Activated CD4-positive, alpha-beta T cell treated with anti-CD3 and anti-CD28 coated beads, Interleukin-2, amount 50 U/mL, for 24 hours (primary cell): ENCODE results near the gene TBC1D22B.
"Not testable (repeated sequence)": the region's sequence is repeated elsewhere in the genome, so short reads cannot be mapped to it uniquely, and the experiment has no call there.

ENCODE experiments used
- DNase-seq, 2 donors: peaks; one replicate each; pipeline ENCODE4 v3.0.0-alpha.2; 2020; ENCODE audit warnings: low read depth in 1 of 2, low spot score in 1 of 2

TBC1D22B gene

GRCh38 chr6:37265860-37266259, 8.3 kb downstream of the TBC1D22B start:
- DNase-seq = no peak

DNA sequence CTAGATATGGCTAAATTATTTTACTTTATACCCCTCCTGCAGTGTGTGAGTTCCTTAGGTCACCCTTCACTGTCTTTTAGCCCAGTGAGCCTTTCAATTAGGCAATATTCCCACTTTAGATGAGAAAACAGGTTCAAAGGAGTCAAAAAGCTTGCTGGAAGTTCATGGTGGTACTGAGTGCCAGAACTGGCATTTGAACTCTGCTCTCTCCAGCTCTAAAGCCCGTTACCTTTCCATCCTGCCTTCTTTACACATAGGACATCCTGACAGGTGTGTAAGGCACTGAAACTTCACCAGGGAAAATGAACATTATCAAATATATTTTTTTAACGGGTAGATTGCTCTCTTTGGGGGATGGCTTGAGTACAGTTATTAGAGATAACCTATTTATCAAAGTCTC, 11.5 kb downstream of the TBC1D22B start:
- DNase-seq = no peak

- no peak for DNase-seq
These were observed 15.4 kb downstream of the TBC1D22B start for GRCh38 chr6:37272834-37273566.

- no peak for DNase-seq
These were observed 16.1 kb downstream of the TBC1D22B start for GRCh38 chr6:37273690-37274089.

DNA sequence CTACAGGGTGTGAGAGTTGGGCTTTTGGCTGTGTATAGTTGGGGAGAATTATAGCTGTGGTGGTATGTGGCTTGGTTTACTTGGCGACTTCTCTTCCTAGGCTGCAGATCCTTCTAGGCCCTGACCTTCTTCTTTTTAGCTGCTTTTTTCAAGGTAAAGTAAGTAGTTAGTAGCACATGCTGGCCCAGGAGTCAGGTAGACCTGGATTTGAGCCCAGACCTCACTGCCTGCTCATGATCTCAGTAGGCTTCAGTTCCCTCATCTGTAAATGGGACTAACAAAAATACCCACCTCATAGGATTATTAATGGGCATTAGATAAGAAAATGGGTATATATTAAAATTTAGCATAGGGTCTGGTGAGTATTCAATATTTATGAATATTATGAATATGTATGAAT, 17.8 kb downstream of the TBC1D22B start:
- no peak for DNase-seq

GRCh38 chr6:37277001-37277409, 19.4 kb downstream of the TBC1D22B start:
- no peak for DNase-seq

GRCh38 chr6:37279366-37280134, 22.0 kb downstream of the TBC1D22B start:
- no peak for DNase-seq

GRCh38 chr6:37280162-37280887, 22.8 kb downstream of the TBC1D22B start:
- DNase-seq = no peak

GRCh38 chr6:37282371-37282770, 24.8 kb downstream of the TBC1D22B start:
- DNase-seq = no peak

- DNase-seq = no peak
These were observed 25.7 kb downstream of the TBC1D22B start for GRCh38 chr6:37283268-37283667.

DNA sequence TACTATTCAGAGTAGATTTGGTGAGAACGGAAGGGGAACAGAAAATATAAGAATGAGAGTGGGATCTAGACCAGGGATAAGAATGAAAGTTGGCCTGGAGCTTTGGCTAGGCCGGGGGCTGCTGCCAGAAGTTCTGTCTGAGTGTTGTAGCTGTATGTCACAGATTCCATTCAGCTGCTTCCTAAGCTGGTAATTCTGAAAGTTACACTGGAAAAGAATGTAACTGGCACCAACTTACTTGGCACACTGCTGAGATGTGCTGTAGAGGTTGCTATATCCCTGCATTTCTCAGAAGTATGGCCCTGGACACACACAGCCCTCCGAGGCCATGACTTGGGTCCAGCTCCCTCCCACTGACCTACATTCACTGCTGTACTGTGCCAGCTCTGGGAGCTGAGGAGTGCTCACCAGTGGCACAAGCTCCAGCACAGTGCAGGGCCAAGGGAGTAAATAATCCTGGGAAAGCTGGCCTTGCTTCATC, 26.1 kb downstream of the TBC1D22B start:
- no peak for DNase-seq

DNA sequence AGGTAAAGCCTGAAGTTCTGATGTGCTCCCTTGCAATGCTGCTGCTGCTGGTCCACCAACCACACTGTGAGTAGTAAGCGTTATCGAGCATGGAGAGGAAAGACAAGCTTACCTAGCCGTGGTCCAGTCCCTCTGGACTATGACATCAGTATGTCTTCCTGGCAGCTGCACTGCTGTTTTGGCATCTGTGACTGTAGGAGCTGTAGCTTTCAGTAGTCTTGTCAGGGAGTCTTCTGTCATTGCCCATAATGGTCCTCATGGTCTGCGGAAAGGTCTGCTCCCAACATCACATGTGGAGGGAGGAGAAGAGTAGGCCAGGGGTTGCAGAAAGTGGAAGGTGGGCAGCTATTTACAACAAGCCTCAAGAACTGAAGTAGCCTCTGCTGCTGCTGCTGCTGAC, 27.2 kb downstream of the TBC1D22B start:
- no peak for DNase-seq

DNA sequence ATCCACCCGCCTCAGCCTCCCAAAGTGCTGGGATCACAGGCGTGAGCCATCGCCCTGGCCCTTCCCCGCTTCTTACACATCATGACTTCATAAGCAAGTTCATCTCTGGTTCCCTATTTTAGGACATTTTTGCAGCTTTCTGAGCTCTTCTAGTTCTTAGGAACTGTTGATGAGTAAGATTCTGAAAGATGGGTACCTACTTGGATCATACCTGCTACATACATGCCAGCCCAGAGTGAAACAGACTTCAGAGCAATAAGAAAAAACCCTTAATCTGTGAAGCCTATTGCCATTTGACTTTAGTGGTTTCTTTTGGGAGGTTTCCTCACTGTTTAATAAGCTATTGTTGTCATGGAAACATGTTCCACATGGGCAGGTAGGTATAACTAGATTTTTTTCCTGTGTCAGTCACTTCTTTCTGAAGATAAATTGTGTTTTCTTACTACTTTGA, 28.3 kb downstream of the TBC1D22B start:
- DNase-seq = no peak

GRCh38 chr6:37287519-37288157, 30.1 kb downstream of the TBC1D22B start:
- no peak for DNase-seq

- DNase-seq = no peak
These were observed 30.7 kb downstream of the TBC1D22B start for GRCh38 chr6:37288247-37288646.

DNA sequence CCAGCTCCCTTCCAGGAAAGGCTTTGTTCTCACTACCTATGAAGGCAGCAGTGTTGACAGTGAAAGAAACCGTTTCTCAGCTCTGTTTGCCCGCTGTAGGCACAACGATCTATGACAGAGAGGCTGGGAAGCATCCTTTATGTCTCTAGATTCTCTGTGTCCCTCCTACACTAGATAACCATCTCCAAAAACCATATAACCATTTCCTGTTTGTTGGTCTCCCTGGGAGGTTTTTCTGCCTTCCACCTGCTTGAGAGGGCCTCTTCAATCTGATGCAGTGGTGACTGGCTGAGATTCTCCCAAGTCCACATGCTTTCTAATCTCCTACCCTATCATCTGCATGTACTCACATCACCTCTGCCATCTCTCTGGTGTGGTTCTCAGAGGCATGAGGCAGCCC, 32.4 kb downstream of the TBC1D22B start:
- no peak for DNase-seq

DNA sequence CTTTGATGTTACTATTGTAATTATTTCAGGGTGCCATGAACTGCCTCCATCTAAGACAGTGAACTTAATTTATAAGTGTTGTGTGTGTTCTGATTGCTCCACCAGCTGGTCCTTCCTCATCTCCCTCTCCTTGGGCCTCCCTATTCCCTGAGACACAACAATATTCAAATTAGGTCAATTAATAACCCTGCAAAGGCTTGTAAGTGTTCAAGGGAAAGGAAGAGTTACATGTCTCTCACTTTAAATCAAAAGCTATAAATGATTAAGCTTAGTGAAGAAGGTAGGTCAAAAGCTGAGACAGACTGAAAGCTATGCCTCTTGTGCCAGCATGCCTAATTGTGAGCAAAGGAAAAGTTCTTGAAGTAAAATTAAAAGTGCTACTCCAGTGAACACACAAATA, 35.9 kb downstream of the TBC1D22B start:
- DNase-seq = no peak

- not testable (repeated sequence) for DNase-seq
These were observed 40.1 kb downstream of the TBC1D22B start for GRCh38 chr6:37297637-37298036.

DNA sequence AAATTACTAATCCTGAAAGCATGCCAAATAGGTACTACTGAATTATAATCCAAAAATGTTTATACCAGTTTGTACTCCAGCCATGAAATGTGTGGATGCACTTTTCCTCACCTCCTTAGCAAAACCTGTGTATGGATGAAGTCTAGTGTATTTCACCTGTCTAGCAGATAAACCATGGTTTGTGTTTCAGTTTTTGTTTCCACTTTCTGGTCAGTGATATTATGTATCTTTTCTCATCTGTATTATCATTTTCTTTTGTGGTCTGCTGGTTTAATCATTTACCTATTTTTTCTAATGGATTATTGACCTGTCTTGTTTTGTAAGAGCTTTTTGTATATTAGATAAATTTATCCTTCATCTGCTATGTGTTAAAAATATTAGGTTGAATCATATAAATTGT, 41.4 kb downstream of the TBC1D22B start:
- no peak for DNase-seq

- no peak for DNase-seq
These were observed 42.4 kb downstream of the TBC1D22B start for GRCh38 chr6:37299990-37300389.

- no peak for DNase-seq
These were observed 44.6 kb downstream of the TBC1D22B start for GRCh38 chr6:37302086-37302686.
